Body of pancreas (tissue), 4 donors: ENCODE measurements around the gene BCKDHB. TPM values are rescaled to one million over a fixed set of nuclear protein-coding genes. Genes with fewer than 3 reads are reported as not detected.
A peak's percentile ranks its signal among the peaks of the same experiment; 100 is the strongest.

Source experiments
- ATAC-seq: fragments of 150-250 bp; one replicate; pipeline ENCODE4 v1.9.1; 2016
- DNase-seq, 4 donors: peaks; one replicate each; pipeline ENCODE4 v3.0.0-alpha.2; 2019
- H3K27ac ChIP-seq, 4 donors: fragments of 200-600 bp; sonication (generic); 1 replicate in 3 of 4; 2 replicates in 1 of 4; pipeline versions ENCODE4 v1.5.1 to v1.6.1; 2016 to 2019; ENCODE audit warnings: mild to moderate bottlenecking in 1 of 4, mixed read lengths in 1 of 4, moderate library complexity in 1 of 4
- H3K27me3 ChIP-seq, 2 donors: fragments of 200-600 bp; sonication (generic); one replicate each; pipeline ENCODE4 v1.6.0; 2016; ENCODE audit warnings: mild to moderate bottlenecking in 1 of 2
- H3K36me3 ChIP-seq, 2 donors: fragments of 200-600 bp; sonication (generic); replicated peaks in 1 of 2; 2 replicates each; pipeline ENCODE4 v1.5.1; 2016; ENCODE audit warnings: low read depth in 2 of 2; ENCODE audit not compliant: insufficient read depth in 1 of 2
- H3K4me1 ChIP-seq: fragments of 200-600 bp; sonication (generic); one replicate; pipeline ENCODE4 v1.6.0; 2016
- H3K4me3 ChIP-seq, 2 donors: fragments of 200-600 bp; sonication (generic); 1 replicate in 1 of 2; 2 replicates in 1 of 2; pipeline ENCODE4 v1.5.1; 2016 to 2019
- H3K9me3 ChIP-seq, 3 donors: fragments of 200-600 bp; sonication (generic); 1 replicate in 2 of 3; 2 replicates in 1 of 3; pipeline ENCODE4 v1.5.1; 2016
- POLR2A ChIP-seq, 3 donors: fragments of 450-650 bp; IDR thresholded peaks; one replicate each; pipeline ENCODE4 v1.6.1; 2016; ENCODE audit warnings: antibody characterized with exemption in 3 of 3, mild to moderate bottlenecking in 2 of 3
- WGBS, 2 donors: methylation state at CpG; one replicate each; pipeline ENCODE4 v1.1.5; 2017; 5-methylcytosine and 5-hydroxymethylcytosine counted together
- intact Hi-C: fragments of 100-400 bp; cut with DNase I; formaldehyde crosslinking; loops from one replicate; pipeline ENCODE4 v1.15.1; 2023
- total RNA-seq, 2 donors: library from RNA; depleted of rRNA; stranded (reverse); fragments of >200 nt; gene quantifications; one replicate each; pipeline ENCODE4 v1.1.0, GENCODE V29; 2016
- TF ChIP-seq, protein P1 (sequence below), 7 experiments: fragments of 450-650 bp in 4 of 7; fragments of 200-600 bp in 3 of 7; sonication (generic) in 3 of 7; IDR thresholded peaks; one replicate each; pipeline ENCODE4 v1.5.1; 2016 to 2019; ENCODE audit warnings: antibody characterized with exemption in 7 of 7

BCKDHB gene
- total RNA-seq, 2 donors from 2014 or later: 11.5 to 14.8 TPM

DNA sequence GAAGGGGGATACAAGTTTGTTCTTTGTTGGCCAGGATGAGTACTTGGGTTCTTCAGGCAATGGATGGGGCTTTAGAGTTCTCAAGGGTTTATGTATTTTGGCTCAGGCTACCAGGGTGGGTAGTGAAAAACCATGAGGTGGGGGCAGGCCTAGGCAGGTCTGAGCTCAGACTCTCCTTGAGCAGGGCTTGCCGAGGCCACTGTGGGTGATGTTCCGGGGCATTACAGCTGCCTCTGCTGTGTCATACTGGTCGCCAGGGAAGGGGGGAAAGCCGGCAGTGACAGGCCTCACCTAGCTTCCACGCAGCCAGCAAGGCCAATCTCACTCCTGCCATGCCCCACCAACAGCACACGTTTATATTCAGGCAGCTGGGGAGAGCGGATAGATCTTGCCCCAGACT is 79.6 kb downstream of the BCKDHB start:
- intact Hi-C loops: no loop called here
- 84 to 95% methylated on average over 7 of the region's 7 CpGs for WGBS, 2 donors
- Histone ChIP-seq H3K27ac (no peak overlapping the region), H3K4me1 (no peaks in the 10 kb centered on the region), H3K4me3 (no peak overlapping the region), H3K9me3 (no peaks in the 10 kb centered on the region), H3K36me3 (no peaks in the 10 kb centered on the region), H3K27me3 (no peaks in the 10 kb centered on the region)
- TF ChIP-seq POLR2A (IDR thresholded peaks at IDR 0.05): no peak
- TF ChIP-seq, protein P1, sequence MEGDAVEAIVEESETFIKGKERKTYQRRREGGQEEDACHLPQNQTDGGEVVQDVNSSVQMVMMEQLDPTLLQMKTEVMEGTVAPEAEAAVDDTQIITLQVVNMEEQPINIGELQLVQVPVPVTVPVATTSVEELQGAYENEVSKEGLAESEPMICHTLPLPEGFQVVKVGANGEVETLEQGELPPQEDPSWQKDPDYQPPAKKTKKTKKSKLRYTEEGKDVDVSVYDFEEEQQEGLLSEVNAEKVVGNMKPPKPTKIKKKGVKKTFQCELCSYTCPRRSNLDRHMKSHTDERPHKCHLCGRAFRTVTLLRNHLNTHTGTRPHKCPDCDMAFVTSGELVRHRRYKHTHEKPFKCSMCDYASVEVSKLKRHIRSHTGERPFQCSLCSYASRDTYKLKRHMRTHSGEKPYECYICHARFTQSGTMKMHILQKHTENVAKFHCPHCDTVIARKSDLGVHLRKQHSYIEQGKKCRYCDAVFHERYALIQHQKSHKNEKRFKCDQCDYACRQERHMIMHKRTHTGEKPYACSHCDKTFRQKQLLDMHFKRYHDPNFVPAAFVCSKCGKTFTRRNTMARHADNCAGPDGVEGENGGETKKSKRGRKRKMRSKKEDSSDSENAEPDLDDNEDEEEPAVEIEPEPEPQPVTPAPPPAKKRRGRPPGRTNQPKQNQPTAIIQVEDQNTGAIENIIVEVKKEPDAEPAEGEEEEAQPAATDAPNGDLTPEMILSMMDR (IDR thresholded peaks at IDR 0.05): no peak
- ATAC-seq (no peak), DNase-seq (peak in 1 of 4 donors; percentile 7)

DNA sequence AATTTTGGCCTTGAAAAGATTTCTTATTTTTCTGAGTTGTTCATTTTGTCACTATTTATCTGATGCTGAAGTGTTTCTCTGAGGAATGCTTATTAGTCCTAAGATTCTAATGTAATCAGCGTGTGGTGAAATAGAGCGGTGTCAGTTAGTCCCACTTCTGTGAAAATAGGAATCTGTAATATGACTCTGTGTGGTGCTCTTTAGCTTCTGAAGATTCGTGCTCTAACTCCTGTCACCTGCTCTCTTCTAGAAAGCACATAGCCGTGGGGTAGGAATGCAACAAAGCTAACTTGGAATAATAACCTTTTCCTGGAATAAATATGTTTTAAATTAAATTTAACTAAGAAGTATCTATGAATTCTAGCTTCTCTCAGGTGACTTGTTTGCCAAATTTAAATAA is 90.4 kb downstream of the BCKDHB start:
- TF ChIP-seq, protein P1 (IDR thresholded peaks at IDR 0.05): no peak
- no peak for TF ChIP-seq POLR2A (IDR thresholded peaks at IDR 0.05)
- Histone ChIP-seq H3K27me3 (no peaks in the 10 kb centered on the region), H3K4me3 (no peak overlapping the region), H3K9me3 (no peaks in the 10 kb centered on the region), H3K27ac (no peak overlapping the region), H3K4me1 (peaks cover 11% of the 10 kb centered on the region), H3K36me3 (no peaks in the 10 kb centered on the region)
- intact Hi-C loops: no loop called here
- ATAC-seq (no peak), DNase-seq (no peak)
- WGBS, 2 donors: 65 to 70% methylated on average over 4 of the region's 4 CpGs

DNA sequence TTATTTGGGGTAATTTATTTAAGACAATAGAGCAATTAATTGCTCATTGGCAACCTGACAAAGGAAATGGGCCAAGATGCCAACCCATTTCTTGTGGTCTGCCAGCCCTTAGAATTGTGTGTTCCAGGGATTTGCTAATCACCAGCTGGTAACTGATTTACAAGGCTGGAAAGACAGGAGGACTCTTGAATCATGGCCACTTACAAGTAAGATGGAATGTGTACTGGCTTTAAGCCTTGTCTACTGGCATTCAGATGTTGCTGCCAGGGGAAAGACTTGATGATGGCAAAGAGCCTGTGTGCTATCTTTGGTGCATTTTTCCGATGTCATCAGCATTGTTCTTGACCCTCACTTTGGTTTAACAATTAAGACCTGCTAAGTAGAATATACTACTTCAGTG is 91.0 kb downstream of the BCKDHB start:
- Histone ChIP-seq H3K27me3 (no peaks in the 10 kb centered on the region), H3K9me3 (no peaks in the 10 kb centered on the region), H3K27ac (no peak overlapping the region), H3K4me3 (no peak overlapping the region), H3K36me3 (no peaks in the 10 kb centered on the region), H3K4me1 (peaks cover 11% of the 10 kb centered on the region)
- intact Hi-C loops: no loop called here
- DNase-seq (peak in 3 of 4 donors; percentile 14 to 50 (median 17)), ATAC-seq (peak; percentile 66)
- WGBS, 2 donors: 14 to 15% methylated on average over 1 of the region's 1 CpG
- no peak for TF ChIP-seq POLR2A (IDR thresholded peaks at IDR 0.05)
- TF ChIP-seq, protein P1 (IDR thresholded peaks at IDR 0.05): no peak

DNA sequence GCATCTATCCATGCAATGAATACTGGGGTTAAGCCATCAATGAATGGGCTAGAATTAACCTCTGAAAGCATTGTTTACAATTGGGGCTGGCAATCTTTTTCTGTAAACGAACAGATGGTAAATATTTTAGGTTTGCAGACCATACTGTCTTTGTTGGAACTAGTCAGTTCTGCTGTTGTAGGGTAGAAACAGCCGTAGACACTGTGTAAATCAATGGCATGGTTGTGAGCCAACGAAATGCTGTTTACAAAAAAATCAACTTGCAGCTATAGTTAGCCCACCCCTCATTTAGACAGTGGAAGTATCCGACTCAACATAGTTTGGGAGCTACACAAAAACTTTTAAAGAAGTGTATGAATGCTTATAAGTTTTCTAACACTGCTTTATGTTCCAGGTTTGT is 91.5 kb downstream of the BCKDHB start:
- intact Hi-C loops: no loop called here
- Histone ChIP-seq H3K9me3 (no peaks in the 10 kb centered on the region), H3K27me3 (no peaks in the 10 kb centered on the region), H3K4me3 (no peak overlapping the region), H3K4me1 (peaks cover 11% of the 10 kb centered on the region), H3K36me3 (no peaks in the 10 kb centered on the region), H3K27ac (no peak overlapping the region)
- DNase-seq (no peak), ATAC-seq (no peak)
- TF ChIP-seq, protein P1 (IDR thresholded peaks at IDR 0.05): no peak
- TF ChIP-seq POLR2A (IDR thresholded peaks at IDR 0.05): no peak
- 60 to 68% methylated on average over 4 of the region's 4 CpGs for WGBS, 2 donors

DNA sequence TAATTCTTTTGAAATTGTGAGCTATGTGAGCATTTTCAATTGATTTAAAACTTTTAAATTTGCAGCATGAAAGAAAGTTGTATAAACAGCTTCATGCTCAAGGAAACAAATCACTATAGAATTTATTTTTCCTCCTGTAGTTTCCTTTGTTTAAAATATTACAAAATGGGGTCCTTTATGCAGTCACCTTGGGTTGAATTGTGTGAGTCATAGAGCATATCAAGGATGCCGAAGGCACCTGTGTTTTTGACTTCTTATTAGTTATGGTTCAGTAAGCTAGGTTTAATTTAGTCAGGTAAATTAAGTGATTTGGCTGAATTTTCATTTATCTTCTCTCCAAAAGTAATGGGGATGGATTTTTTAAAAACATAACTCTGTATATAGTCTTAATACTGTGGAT is 96.8 kb downstream of the BCKDHB start:
- no peaks in the 10 kb centered on the region for H3K4me1 ChIP-seq
- ATAC-seq (no peak), DNase-seq (no peak)
- no peaks in the 10 kb centered on the region for H3K36me3 ChIP-seq
- WGBS, 2 donors: 84 to 86% methylated on average over 1 of the region's 1 CpG
- no peak overlapping the region for H3K4me3 ChIP-seq
- no peak overlapping the region for H3K27ac ChIP-seq
- H3K27me3 ChIP-seq: no peaks in the 10 kb centered on the region
- H3K9me3 ChIP-seq: no peaks in the 10 kb centered on the region
- TF ChIP-seq, protein P1 (IDR thresholded peaks at IDR 0.05): no peak
- no peak for TF ChIP-seq POLR2A (IDR thresholded peaks at IDR 0.05)
- intact Hi-C loops: no loop called here
